Measurements from ENCODE around the gene AKAP9. TPM values are rescaled to one million over a fixed set of nuclear protein-coding genes. Genes with fewer than 3 reads are reported as not detected.
A peak's percentile ranks its signal among the peaks of the same experiment; 100 is the strongest.
"Not testable (repeated sequence)": the region's sequence is repeated elsewhere in the genome, so short reads cannot be mapped to it uniquely, and the experiment has no call there.

Gene AKAP9
- total and polyA plus RNA-seq, 5 experiments from 2014 or later: 11.1 to 90.3 (median 40.8) TPM

DNA sequence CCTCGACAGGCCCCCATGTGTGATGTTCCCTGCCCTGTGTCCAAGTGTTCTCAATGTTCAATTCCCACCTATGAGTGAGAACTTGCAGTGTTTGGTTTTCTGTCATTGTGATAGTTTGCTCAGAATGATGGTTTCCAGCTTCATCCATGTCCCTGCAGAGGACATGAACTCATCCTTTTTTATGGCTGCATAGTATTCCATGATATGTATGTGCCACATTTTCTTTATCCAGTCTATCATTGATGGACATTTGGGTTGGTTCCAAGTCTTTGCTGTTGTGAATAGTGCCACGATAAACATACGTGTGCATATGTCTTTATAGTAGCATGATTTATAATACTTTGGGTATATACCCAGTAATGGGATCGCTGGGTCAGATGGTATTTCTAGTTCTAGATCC, 41.7 kb downstream of the AKAP9 start:
- H3K27ac Mint-ChIP-seq, H3K4me3 Mint-ChIP-seq, H3K27me3 Mint-ChIP-seq, POLR2A ChIA-PET, DNase-seq, H3K9me3 Mint-ChIP-seq, ATAC-seq: not testable (repeated sequence)
- Mint-ChIP-seq H3K4me1 (peaks cover 5 to 23% (median 16%) of the 10 kb centered on the region in 4 donors), H3K36me3 (peaks cover 6 to 63% (median 35%) of the 10 kb centered on the region in 3 donors)

DNA sequence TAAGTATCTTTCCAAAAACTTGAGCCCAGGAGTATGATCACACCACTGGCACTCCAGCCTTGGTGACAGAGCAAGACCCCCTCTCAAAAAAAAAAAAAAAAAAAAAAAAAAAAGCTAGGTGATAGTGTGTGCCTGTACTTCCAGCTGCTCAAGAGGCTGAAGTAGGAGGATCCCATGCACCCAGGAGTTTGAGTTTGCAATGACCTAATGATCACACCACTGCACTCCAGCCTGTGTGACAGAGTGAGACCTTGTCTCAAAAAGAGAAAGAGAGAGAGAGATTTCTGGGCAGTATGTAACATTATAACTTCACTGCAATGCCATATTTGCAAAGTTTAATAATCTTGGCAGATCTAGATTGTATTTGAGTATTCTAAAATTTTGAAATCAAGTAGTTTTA, 47.6 kb downstream of the AKAP9 start:
- ATAC-seq (no peak), DNase-seq (no peak)
- Mint-ChIP-seq H3K9me3 (peaks cover 0 to 3% (median 0%) of the 10 kb centered on the region in 9 donors), H3K4me3 (no peak overlapping the region), H3K27ac (peak overlapping the region in 2 of 10 donors; percentile 19 to 46), H3K36me3 (peaks cover 5 to 46% (median 18%) of the 10 kb centered on the region in 3 donors), H3K4me1 (peaks cover 5 to 19% (median 16%) of the 10 kb centered on the region in 4 donors), H3K27me3 (no peaks in the 10 kb centered on the region)
- POLR2A ChIA-PET: no interaction called here

DNA sequence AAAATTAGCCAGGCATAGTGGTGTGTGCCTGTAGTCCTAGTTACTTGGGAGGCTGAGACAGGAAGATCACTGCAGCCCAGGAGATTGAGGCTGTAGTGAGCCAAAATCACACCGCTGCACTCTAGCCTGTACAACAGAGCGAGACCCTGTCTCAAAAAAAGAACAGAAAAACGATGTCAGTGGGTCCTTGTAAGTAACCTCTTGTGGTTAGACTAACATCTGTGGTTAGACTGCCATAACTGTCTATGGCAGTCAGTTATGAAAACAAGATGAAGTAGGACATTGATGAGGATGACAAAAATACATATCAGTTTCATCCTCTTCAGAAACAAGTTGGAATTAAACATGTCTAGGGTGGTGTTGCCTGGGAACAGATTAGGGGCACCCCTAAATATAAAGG, 53.3 kb downstream of the AKAP9 start:
- Mint-ChIP-seq H3K4me3 (no peak overlapping the region), H3K4me1 (no peaks in the 10 kb centered on the region), H3K36me3 (peaks cover 10 to 70% (median 44%) of the 10 kb centered on the region in 3 donors), H3K27ac (peak overlapping the region in 2 of 10 donors; percentile 14 to 25), H3K9me3 (no peaks in the 10 kb centered on the region), H3K27me3 (no peaks in the 10 kb centered on the region)
- no peak for ATAC-seq
- POLR2A ChIA-PET: no interaction called here
- DNase-seq: no peak

DNA sequence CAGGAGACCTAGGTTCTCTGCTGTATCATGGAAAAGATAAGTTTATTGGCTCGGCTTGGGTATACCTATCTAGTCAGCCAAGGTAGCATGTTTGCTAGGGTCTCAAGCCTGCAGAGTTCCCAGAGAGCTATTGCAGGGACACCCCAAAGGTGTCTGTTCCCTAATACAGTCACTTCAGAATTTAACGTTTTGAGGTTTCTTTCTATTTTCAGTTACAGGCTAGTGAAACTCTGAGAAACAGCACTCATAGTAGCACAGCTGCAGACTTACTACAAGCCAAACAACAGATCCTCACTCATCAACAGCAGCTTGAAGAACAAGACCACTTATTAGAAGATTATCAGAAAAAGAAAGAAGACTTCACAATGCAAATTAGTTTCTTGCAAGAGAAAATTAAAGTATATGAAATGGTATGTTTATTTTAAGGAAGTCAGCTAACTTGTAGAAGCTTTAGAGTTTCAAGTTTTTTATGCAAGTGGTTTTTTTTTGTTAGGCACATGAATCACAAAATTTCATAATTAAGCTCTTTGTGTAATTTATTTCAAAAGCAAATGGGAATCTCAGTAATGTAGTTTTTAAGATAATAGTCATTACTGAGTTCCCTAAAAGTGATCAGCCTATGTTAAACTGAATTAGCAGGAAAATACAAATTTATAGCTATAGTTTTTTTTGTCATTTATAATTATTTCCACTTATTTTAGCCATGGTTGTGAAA, 54.9 kb downstream of the AKAP9 start:
- ATAC-seq: no peak
- H3K4me1 Mint-ChIP-seq: no peaks in the 10 kb centered on the region
- no peak for DNase-seq
- H3K9me3 Mint-ChIP-seq: no peaks in the 10 kb centered on the region
- H3K4me3 Mint-ChIP-seq: no peak overlapping the region
- POLR2A ChIA-PET: interaction anchor here (0.6 kb wide), 1 partner anchor 1004 kb away, joined by 3 read pairs; no protein-coding TSS in a partner anchor
- H3K27ac Mint-ChIP-seq: no peak overlapping the region
- H3K27me3 Mint-ChIP-seq: no peaks in the 10 kb centered on the region
- peaks cover 13 to 83% (median 56%) of the 10 kb centered on the region in 3 donors for H3K36me3 Mint-ChIP-seq

- DNase-seq (no peak), ATAC-seq (no peak)
- Mint-ChIP-seq H3K4me1 (peaks cover 0 to 6% (median 0%) of the 10 kb centered on the region in 4 donors), H3K36me3 (peaks cover 36 to 85% (median 75%) of the 10 kb centered on the region in 3 donors), H3K9me3 (peaks cover 0 to 4% (median 0%) of the 10 kb centered on the region in 9 donors), H3K4me3 (no peak overlapping the region), H3K27me3 (no peaks in the 10 kb centered on the region), H3K27ac (no peak overlapping the region)
- POLR2A ChIA-PET: no interaction called here
Observed at GRCh38 chr7:91999631-92000565, 59.2 kb downstream of the AKAP9 start.

- Mint-ChIP-seq H3K27ac (peak overlapping the region in 1 of 10 donors; percentile 31), H3K36me3 (peaks cover 42 to 82% (median 69%) of the 10 kb centered on the region in 3 donors), H3K9me3 (peaks cover 0 to 4% (median 0%) of the 10 kb centered on the region in 9 donors), H3K4me1 (peaks cover 0 to 11% (median 1%) of the 10 kb centered on the region in 4 donors), H3K27me3 (no peaks in the 10 kb centered on the region), H3K4me3 (no peak overlapping the region)
- DNase-seq: no peak
- POLR2A ChIA-PET: no interaction called here
- no peak for ATAC-seq
Observed at GRCh38 chr7:92002720-92003119, 62.1 kb downstream of the AKAP9 start.

DNA sequence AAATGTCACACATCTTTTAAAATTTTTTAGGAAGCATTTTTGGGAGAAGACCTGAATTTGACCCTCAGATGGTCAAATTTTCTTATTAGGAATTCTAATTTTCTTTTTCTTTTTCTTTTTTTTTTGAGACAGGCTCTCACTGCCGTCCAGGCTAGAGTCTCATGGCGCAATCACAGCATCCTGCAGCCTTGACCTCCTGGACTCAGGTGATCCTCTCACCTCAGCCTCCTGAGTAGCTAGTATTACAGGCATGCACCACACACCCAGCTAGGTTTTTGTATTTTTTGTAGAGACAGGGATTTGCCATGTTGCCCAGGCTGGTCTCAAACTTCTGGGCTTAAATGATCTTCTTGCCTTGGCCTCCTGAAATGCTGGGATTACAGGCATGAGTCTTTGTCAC, 65.4 kb downstream of the AKAP9 start:
- DNase-seq (no peak), ATAC-seq (no peak)
- H3K27me3 Mint-ChIP-seq: no peaks in the 10 kb centered on the region
- peaks cover 34 to 78% (median 61%) of the 10 kb centered on the region in 3 donors for H3K36me3 Mint-ChIP-seq
- H3K4me1 Mint-ChIP-seq: peaks cover 0 to 8% (median 1%) of the 10 kb centered on the region in 4 donors
- peak overlapping the region in 2 of 10 donors; percentile 13 to 35 for H3K27ac Mint-ChIP-seq
- no peak overlapping the region for H3K4me3 Mint-ChIP-seq
- POLR2A ChIA-PET: no interaction called here
- H3K9me3 Mint-ChIP-seq: peaks cover 0 to 10% (median 0%) of the 10 kb centered on the region in 9 donors

DNA sequence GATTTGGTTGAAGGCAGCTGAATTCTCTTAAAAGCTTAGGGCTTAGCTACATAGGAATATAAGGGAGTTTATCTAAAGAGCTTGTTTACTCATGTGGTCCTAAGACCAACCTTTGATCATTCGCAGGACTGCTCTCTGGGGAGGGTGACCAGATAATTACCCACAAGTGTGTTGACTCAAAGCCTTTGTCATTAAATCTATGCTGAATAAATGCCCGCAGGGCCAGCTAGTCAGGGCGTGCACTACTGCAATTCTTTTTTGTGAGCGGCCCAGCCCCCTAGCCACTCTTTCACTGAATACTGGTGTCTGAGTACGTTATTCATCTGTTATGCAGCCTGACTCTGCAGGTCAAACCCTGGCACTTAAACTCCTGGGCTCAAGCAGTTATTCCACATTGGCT, 69.6 kb downstream of the AKAP9 start:
- no peak overlapping the region for H3K4me3 Mint-ChIP-seq
- peaks cover 0 to 10% (median 0%) of the 10 kb centered on the region in 9 donors for H3K9me3 Mint-ChIP-seq
- peaks cover 21 to 79% (median 48%) of the 10 kb centered on the region in 3 donors for H3K36me3 Mint-ChIP-seq
- peaks cover 0 to 4% (median under 1%) of the 10 kb centered on the region in 4 donors for H3K4me1 Mint-ChIP-seq
- POLR2A ChIA-PET: no interaction called here
- peak overlapping the region in 1 of 10 donors; percentile 48 for H3K27ac Mint-ChIP-seq
- H3K27me3 Mint-ChIP-seq: no peaks in the 10 kb centered on the region
- DNase-seq: no peak
- ATAC-seq: no peak

DNA sequence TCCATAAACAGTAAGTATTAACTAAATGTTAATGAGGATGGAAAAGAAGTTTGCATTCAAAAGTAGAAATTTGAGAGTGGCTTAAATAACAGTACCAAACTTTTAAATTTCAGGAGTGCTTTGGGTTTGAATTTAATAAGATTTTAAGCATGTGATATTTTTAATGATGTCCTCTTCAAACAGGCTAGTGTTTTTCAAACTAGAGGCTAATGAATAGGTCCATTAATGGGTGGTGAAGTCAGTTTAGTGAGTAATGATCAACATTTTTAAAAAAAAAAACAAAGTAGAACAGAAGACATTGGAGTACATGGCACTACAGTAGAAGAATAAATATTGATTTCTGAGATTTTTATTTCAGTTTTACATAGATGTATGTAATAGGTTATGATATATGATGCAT, 72.9 kb downstream of the AKAP9 start:
- H3K36me3 Mint-ChIP-seq: peaks cover 14 to 76% (median 43%) of the 10 kb centered on the region in 3 donors
- DNase-seq: no peak
- POLR2A ChIA-PET: no interaction called here
- H3K9me3 Mint-ChIP-seq: peaks cover 0 to 8% (median 0%) of the 10 kb centered on the region in 9 donors
- H3K4me1 Mint-ChIP-seq: peaks cover 0 to 2% (median 0%) of the 10 kb centered on the region in 4 donors
- H3K4me3 Mint-ChIP-seq: no peak overlapping the region
- no peak for ATAC-seq
- H3K27me3 Mint-ChIP-seq: no peaks in the 10 kb centered on the region
- H3K27ac Mint-ChIP-seq: peak overlapping the region in 1 of 10 donors; percentile 18

DNA sequence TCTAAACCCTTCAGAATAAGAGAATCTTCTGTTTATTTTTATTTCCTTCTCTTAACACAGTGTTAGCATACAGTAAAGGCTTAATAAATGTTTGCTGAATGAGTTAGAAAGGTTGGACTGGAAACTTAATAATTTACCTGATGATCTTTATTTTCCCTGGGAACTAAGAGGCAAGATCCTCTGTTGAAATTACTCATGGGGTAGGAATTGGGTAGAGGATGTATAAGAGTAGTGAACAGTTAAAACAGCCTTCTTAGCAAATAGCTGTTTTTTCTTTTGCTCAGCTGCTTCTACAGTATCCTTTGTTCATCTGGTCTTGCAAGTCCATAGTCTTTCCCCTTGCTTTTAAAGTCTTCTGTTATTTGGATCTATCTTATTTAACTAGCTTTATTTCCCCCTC, 80.0 kb downstream of the AKAP9 start:
- Mint-ChIP-seq H3K4me1 (peaks cover 0 to 1% (median 0%) of the 10 kb centered on the region in 4 donors), H3K9me3 (peaks cover 0 to 4% (median 0%) of the 10 kb centered on the region in 9 donors), H3K27ac (peak overlapping the region in 1 of 10 donors; percentile 50), H3K27me3 (no peaks in the 10 kb centered on the region), H3K36me3 (peaks cover 15 to 70% (median 32%) of the 10 kb centered on the region in 3 donors), H3K4me3 (no peak overlapping the region)
- POLR2A ChIA-PET: no interaction called here
- ATAC-seq: no peak
- DNase-seq: no peak

- no peak overlapping the region for H3K4me3 Mint-ChIP-seq
- no peak overlapping the region for H3K27ac Mint-ChIP-seq
- H3K36me3 Mint-ChIP-seq: peaks cover 23 to 71% (median 37%) of the 10 kb centered on the region in 3 donors
- no peaks in the 10 kb centered on the region for H3K27me3 Mint-ChIP-seq
- H3K9me3 Mint-ChIP-seq: peaks cover 0 to 8% (median 3%) of the 10 kb centered on the region in 9 donors
- POLR2A ChIA-PET: no interaction called here
- ATAC-seq (no peak), DNase-seq (no peak)
- peaks cover 0 to 1% (median 0%) of the 10 kb centered on the region in 4 donors for H3K4me1 Mint-ChIP-seq
Observed at GRCh38 chr7:92025260-92025659, 84.6 kb downstream of the AKAP9 start.

GRCh38 chr7:92026635-92027034, 86.0 kb downstream of the AKAP9 start:
- ATAC-seq, H3K4me3 Mint-ChIP-seq, H3K27me3 Mint-ChIP-seq, H3K4me1 Mint-ChIP-seq, DNase-seq, H3K9me3 Mint-ChIP-seq, POLR2A ChIA-PET: not testable (repeated sequence)
- peak overlapping the region in 1 of 10 donors; percentile 80 for H3K27ac Mint-ChIP-seq
- peaks cover 23 to 72% (median 39%) of the 10 kb centered on the region in 3 donors for H3K36me3 Mint-ChIP-seq

GRCh38 chr7:92027128-92027527, 86.5 kb downstream of the AKAP9 start:
- POLR2A ChIA-PET, DNase-seq, ATAC-seq, H3K4me3 Mint-ChIP-seq, H3K27me3 Mint-ChIP-seq, H3K27ac Mint-ChIP-seq, H3K9me3 Mint-ChIP-seq, H3K4me1 Mint-ChIP-seq: not testable (repeated sequence)
- peaks cover 23 to 73% (median 39%) of the 10 kb centered on the region in 3 donors for H3K36me3 Mint-ChIP-seq

All from naive thymus-derived CD8-positive, alpha-beta T cell (primary cell).